K562 (cell line): Measurements from ENCODE around the gene HNRNPU. TPM values are rescaled to one million over a fixed set of nuclear protein-coding genes. Genes with fewer than 3 reads are reported as not detected.
A peak's percentile ranks its signal among the peaks of the same experiment; 100 is the strongest.

Experiments
- ARID1B ChIP-seq: fragments of 450-650 bp; IDR thresholded peaks from 2 replicates; pipeline ENCODE4 v1.6.1; 2016; ENCODE audit warnings: antibody characterized with exemption, mild to moderate bottlenecking, inconsistent platforms
- C11orf30 ChIP-seq: fragments of 450-650 bp; IDR thresholded peaks from 2 replicates; pipeline ENCODE4 v1.6.1; 2016; ENCODE audit warnings: low read depth, mild to moderate bottlenecking
- CC2D1A ChIP-seq: fragments of 450-650 bp; IDR thresholded peaks from 2 replicates; pipeline ENCODE4 v1.6.1; 2017; ENCODE audit warnings: mild to moderate bottlenecking
- LCOR ChIP-seq: sonication (generic); formaldehyde crosslinking; IDR thresholded peaks from 2 replicates; pipeline ENCODE4 v1.8.0; 2022; ENCODE audit warnings: mild to moderate bottlenecking, missing genetic modification reagents
- MECOM ChIP-seq: fragments of 250-450 bp; sonication (Bioruptor Pico); IDR thresholded peaks from 2 replicates; pipeline ENCODE4 v1.8.0; 2022; ENCODE audit warnings: inconsistent platforms
- MED1 ChIP-seq: sonication (generic); formaldehyde crosslinking; IDR thresholded peaks from 2 replicates; pipeline ENCODE4 v1.8.1; 2023; ENCODE audit warnings: missing genetic modification reagents, borderline replicate concordance
- MYC ChIP-seq, 2 experiments: fragments of 250-450 bp in 1 of 2; sonication (Bioruptor Pico) in 1 of 2; IDR thresholded peaks; 2 replicates each; pipeline versions ENCODE4 v1.5.1 to v1.6.1; 2012 to 2021; ENCODE audit warnings: low read depth in 2 of 2, borderline replicate concordance in 1 of 2, improper control_type of control experiment in 1 of 2, low read length in 1 of 2, mild to moderate bottlenecking in 1 of 2, moderate library complexity in 1 of 2
- NCOA1 ChIP-seq: fragments of 450-650 bp; IDR thresholded peaks from 2 replicates; pipeline ENCODE4 v1.6.1; 2016; ENCODE audit warnings: low read depth
- NR2C1 ChIP-seq, 2 experiments: fragments of 450-650 bp; IDR thresholded peaks; 2 replicates each; pipeline ENCODE4 v1.6.1; 2017; ENCODE audit warnings: mild to moderate bottlenecking in 2 of 2, antibody characterized with exemption in 1 of 2, inconsistent platforms in 1 of 2, missing compliant biosample characterization in 1 of 2, missing genetic modification characterization in 1 of 2
- PHF20 ChIP-seq: fragments of 450-650 bp; IDR thresholded peaks from 2 replicates; pipeline ENCODE4 v1.6.1; 2018; ENCODE audit not compliant: partially characterized antibody
- POU5F1 ChIP-seq: fragments of 150-350 bp; IDR thresholded peaks from 2 replicates; pipeline ENCODE4 v1.6.1; 2014; ENCODE audit warnings: borderline replicate concordance, low read length, low read depth, mild to moderate bottlenecking; ENCODE audit not compliant: partially characterized antibody
- PURB ChIP-seq: sonication (generic); formaldehyde crosslinking; IDR thresholded peaks from 2 replicates; pipeline ENCODE4 v1.9.0; 2021; ENCODE audit warnings: low read depth, mild to moderate bottlenecking, missing genetic modification reagents
- SMARCB1 ChIP-seq: IDR thresholded peaks from 2 replicates; pipeline ENCODE4 v1.6.1; 2011; ENCODE audit warnings: improper control_type of control experiment, low read depth; ENCODE audit not compliant: insufficient read length
- TGIF2 ChIP-seq: sonication (generic); formaldehyde crosslinking; IDR thresholded peaks from 2 replicates; pipeline ENCODE4 v1.8.1; 2022; ENCODE audit warnings: mild to moderate bottlenecking, missing genetic modification reagents, moderate library complexity
- ZKSCAN8 ChIP-seq: fragments of 200-800 bp; sonication (Bioruptor generic); IDR thresholded peaks from 2 replicates; pipeline ENCODE4 v1.6.1; 2016; ENCODE audit warnings: missing genetic modification characterization, missing compliant biosample characterization
- ZNF134 ChIP-seq: fragments of 250-450 bp; sonication (Bioruptor Pico); conservative IDR thresholded peaks from 2 replicates; pipeline ENCODE4 v1.4.0; 2020
- ZNF23 ChIP-seq: fragments of 250-450 bp; sonication (Bioruptor Pico); IDR thresholded peaks from 2 replicates; pipeline ENCODE4 v1.4.0; 2020; ENCODE audit warnings: mild to moderate bottlenecking
- ZNF668 ChIP-seq: fragments of 250-450 bp; sonication (Bioruptor Pico); IDR thresholded peaks from 2 replicates; pipeline ENCODE4 v1.8.0; 2022; ENCODE audit warnings: mild to moderate bottlenecking, inconsistent platforms
- polyA plus RNA-seq, 8 experiments: library from polyadenylated mRNA; depleted of rRNA in 4 of 8; stranded (reverse) in 5 of 8; unstranded in 3 of 8; fragments of >200 nt; fragmentation: Nextera tagmentation in 2 of 8; fragmentation: Illumina TruSeq in 1 of 8; extraction: Ambion mirVana in 2 of 8; extraction: Trizol in 1 of 8; gene quantifications; 2 replicates each; pipeline versions ENCODE4 v1.2.1 to v1.2.3, GENCODE V29; 2011 to 2014; ENCODE audit warnings: inconsistent platforms in 1 of 8, missing spikeins in 1 of 8
- total RNA-seq, 7 experiments: library from RNA; depleted of rRNA in 6 of 7; stranded (reverse); fragments of >200 nt in 6 of 7; fragmentation: Illumina TruSeq in 2 of 7; extraction: Trizol in 2 of 7; gene quantifications; 2 replicates each; pipeline versions ENCODE4 v1.2.1 to v1.2.3, GENCODE V29; 2011 to 2021; ENCODE audit warnings: low replicate concordance in 1 of 7
- TF ChIP-seq, protein P1 (sequence below): fragments of 250-450 bp; sonication (Bioruptor Pico); IDR thresholded peaks from 2 replicates; pipeline ENCODE4 v1.9.0; 2021; ENCODE audit warnings: mild to moderate bottlenecking
- TF ChIP-seq, protein P2 (sequence below): fragments of 250-450 bp; sonication (Bioruptor Pico); IDR thresholded peaks from 2 replicates; pipeline ENCODE4 v1.5.0; 2020; ENCODE audit warnings: mild to moderate bottlenecking
- TF ChIP-seq, protein P3 (sequence below): IDR thresholded peaks from 2 replicates; pipeline ENCODE4 v1.6.1; 2011; ENCODE audit warnings: borderline replicate concordance, low read depth, mild to moderate bottlenecking, moderate library complexity, low read length; ENCODE audit not compliant: insufficient read depth, poor library complexity, severe bottlenecking
- TF ChIP-seq, protein P4 (sequence below): fragments of 450-650 bp; formaldehyde crosslinking; IDR thresholded peaks from 2 replicates; pipeline ENCODE4 v1.4.0; 2020; ENCODE audit warnings: mild to moderate bottlenecking, moderate library complexity
- TF ChIP-seq, protein P5 (sequence below): IDR thresholded peaks from 2 replicates; pipeline ENCODE4 v1.6.1; 2012; ENCODE audit warnings: low read depth, low read length, improper control_type of control experiment, borderline replicate concordance

The HNRNPU gene
- total and polyA plus RNA-seq, 9 of the 15 experiments (the other 6 are each of a cell fraction or from before 2014, with no cell fraction given), result 159 to 777 (median 577) TPM

DNA sequence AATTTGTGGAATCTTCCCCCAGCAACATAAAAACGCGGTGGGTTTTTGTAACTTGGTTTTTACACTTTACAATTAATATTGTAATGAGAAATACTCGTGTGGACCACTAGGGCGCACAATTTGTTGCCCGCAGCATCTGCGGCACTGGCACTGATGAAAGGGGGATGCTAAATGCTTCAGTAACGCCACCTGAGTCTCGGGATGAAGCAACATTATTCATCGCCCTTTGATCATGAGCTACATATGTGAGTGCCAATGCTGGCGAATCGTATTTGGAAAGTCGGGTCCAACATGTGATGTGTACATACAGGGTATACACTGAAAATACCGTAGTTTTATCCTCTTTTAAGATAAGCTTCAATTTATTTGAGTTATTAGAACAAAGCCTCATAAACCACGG is 63.1 kb downstream of the HNRNPU start (continued):
- TF ChIP-seq, protein P1, sequence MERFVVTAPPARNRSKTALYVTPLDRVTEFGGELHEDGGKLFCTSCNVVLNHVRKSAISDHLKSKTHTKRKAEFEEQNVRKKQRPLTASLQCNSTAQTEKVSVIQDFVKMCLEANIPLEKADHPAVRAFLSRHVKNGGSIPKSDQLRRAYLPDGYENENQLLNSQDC, result no peak
- TF ChIP-seq SMARCB1, result no peak
- TF ChIP-seq LCOR (CRISPR knock-in tag), result no peak
- TF ChIP-seq, protein P2, sequence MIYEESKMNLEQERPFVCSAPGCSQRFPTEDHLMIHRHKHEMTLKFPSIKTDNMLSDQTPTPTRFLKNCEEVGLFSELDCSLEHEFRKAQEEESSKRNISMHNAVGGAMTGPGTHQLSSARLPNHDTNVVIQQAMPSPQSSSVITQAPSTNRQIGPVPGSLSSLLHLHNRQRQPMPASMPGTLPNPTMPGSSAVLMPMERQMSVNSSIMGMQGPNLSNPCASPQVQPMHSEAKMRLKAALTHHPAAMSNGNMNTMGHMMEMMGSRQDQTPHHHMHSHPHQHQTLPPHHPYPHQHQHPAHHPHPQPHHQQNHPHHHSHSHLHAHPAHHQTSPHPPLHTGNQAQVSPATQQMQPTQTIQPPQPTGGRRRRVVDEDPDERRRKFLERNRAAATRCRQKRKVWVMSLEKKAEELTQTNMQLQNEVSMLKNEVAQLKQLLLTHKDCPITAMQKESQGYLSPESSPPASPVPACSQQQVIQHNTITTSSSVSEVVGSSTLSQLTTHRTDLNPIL, result no peak
- no peak for TF ChIP-seq ZKSCAN8 (CRISPR knock-in tag)
- TF ChIP-seq, protein P3, sequence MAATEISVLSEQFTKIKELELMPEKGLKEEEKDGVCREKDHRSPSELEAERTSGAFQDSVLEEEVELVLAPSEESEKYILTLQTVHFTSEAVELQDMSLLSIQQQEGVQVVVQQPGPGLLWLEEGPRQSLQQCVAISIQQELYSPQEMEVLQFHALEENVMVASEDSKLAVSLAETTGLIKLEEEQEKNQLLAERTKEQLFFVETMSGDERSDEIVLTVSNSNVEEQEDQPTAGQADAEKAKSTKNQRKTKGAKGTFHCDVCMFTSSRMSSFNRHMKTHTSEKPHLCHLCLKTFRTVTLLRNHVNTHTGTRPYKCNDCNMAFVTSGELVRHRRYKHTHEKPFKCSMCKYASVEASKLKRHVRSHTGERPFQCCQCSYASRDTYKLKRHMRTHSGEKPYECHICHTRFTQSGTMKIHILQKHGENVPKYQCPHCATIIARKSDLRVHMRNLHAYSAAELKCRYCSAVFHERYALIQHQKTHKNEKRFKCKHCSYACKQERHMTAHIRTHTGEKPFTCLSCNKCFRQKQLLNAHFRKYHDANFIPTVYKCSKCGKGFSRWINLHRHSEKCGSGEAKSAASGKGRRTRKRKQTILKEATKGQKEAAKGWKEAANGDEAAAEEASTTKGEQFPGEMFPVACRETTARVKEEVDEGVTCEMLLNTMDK, result no peak
- no peak for TF ChIP-seq TGIF2 (CRISPR knock-in tag)
- no peak for TF ChIP-seq C11orf30
- no peak for TF ChIP-seq ZNF134 (CRISPR knock-in tag)
- TF ChIP-seq CC2D1A, result 0 out of 2 replicates have a peak, but pooled peaks have one; percentile 18
- no peak for TF ChIP-seq NCOA1
- no peak for TF ChIP-seq PHF20
- no peak for TF ChIP-seq ZNF668 (CRISPR knock-in tag)
- TF ChIP-seq ZNF23 (CRISPR knock-in tag), result no peak
- TF ChIP-seq MECOM (CRISPR knock-in tag), result no peak
- no peak for TF ChIP-seq NR2C1 (IDR thresholded peaks at IDR 0.05)
- no peak for TF ChIP-seq NR2C1 (tag; IDR thresholded peaks at IDR 0.05)
- TF ChIP-seq, protein P4, sequence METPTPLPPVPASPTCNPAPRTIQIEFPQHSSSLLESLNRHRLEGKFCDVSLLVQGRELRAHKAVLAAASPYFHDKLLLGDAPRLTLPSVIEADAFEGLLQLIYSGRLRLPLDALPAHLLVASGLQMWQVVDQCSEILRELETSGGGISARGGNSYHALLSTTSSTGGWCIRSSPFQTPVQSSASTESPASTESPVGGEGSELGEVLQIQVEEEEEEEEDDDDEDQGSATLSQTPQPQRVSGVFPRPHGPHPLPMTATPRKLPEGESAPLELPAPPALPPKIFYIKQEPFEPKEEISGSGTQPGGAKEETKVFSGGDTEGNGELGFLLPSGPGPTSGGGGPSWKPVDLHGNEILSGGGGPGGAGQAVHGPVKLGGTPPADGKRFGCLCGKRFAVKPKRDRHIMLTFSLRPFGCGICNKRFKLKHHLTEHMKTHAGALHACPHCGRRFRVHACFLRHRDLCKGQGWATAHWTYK (CRISPR knock-in tag), result no peak
- no peak for TF ChIP-seq MYC (IDR thresholded peaks at IDR 0.05; ENCODE audit: low read depth, low read length)
- TF ChIP-seq MYC (CRISPR knock-in tag; IDR thresholded peaks at IDR 0.05; ENCODE audit: borderline replicate concordance, low read depth), result no peak
- TF ChIP-seq ARID1B, result no peak
- no peak for TF ChIP-seq PURB (CRISPR knock-in tag)
- TF ChIP-seq MED1 (CRISPR knock-in tag), result no peak
- TF ChIP-seq, protein P5, sequence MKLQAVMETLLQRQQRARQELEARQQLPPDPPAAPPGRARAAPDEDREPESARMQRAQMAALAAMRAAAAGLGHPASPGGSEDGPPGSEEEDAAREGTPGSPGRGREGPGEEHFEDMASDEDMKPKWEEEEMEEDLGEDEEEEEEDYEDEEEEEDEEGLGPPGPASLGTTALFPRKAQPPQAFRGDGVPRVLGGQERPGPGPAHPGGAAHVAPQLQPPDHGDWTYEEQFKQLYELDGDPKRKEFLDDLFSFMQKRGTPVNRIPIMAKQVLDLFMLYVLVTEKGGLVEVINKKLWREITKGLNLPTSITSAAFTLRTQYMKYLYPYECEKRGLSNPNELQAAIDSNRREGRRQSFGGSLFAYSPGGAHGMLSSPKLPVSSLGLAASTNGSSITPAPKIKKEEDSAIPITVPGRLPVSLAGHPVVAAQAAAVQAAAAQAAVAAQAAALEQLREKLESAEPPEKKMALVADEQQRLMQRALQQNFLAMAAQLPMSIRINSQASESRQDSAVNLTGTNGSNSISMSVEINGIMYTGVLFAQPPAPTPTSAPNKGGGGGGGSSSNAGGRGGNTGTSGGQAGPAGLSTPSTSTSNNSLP, result peak; percentile 57; the same call in 1 of the 2 replicates
- no peak for TF ChIP-seq POU5F1
